Keratinocyte (primary cell): ENCODE results near the gene TUT7. TPM values are rescaled to one million over a fixed set of nuclear protein-coding genes. Genes with fewer than 3 reads are reported as not detected.

ENCODE experiments used
- DNase-seq: peaks from one replicate; pipeline ENCODE4 v3.0.0-alpha.2; 2011; ENCODE audit warnings: low read depth, missing footprints, low spot score
- FAIRE-seq: peaks from 2 replicates; lab custom pipeline; 2011; peaks lifted over from hg19 to GRCh38; lab: Jason Lieb, UNC
- H2AFZ ChIP-seq: 2 replicates; pipeline ENCODE4 v1.6.0; 2012; ENCODE audit warnings: low read length, control low read depth, inconsistent platforms; ENCODE audit not compliant: control insufficient read depth
- H3K27ac ChIP-seq: 2 replicates; pipeline ENCODE4 v1.5.1; 2011; ENCODE audit warnings: low read length; ENCODE audit not compliant: control insufficient read depth, insufficient read depth
- H3K27me3 ChIP-seq: 3 replicates; pipeline ENCODE4 v1.6.0; 2011; ENCODE audit warnings: low read length; ENCODE audit not compliant: control insufficient read depth, insufficient read depth; ENCODE audit errors: extremely low read depth
- H3K36me3 ChIP-seq, 2 experiments: 2 replicates in 1 of 2; 3 replicates in 1 of 2; pipeline ENCODE4 v1.5.1; 2011; ENCODE audit warnings: low read length in 2 of 2, mild to moderate bottlenecking in 1 of 2; ENCODE audit not compliant: control insufficient read depth in 2 of 2, insufficient read depth in 2 of 2; ENCODE audit errors: extremely low read depth in 1 of 2
- H3K4me1 ChIP-seq: 3 replicates; pipeline ENCODE4 v1.5.1; 2011; ENCODE audit warnings: low read length; ENCODE audit not compliant: control insufficient read depth, insufficient read depth; ENCODE audit errors: extremely low read depth
- H3K4me2 ChIP-seq: 3 replicates; pipeline ENCODE4 v1.6.0; 2011; ENCODE audit warnings: low read depth, low read length; ENCODE audit not compliant: control insufficient read depth, insufficient read depth; ENCODE audit errors: extremely low read depth
- H3K4me3 ChIP-seq, 3 experiments: fragments of 200-600 bp in 1 of 3; sonication (generic) in 1 of 3; 2 replicates in 2 of 3; 3 replicates in 1 of 3; pipeline ENCODE4 v1.5.1; 2011 to 2016; ENCODE audit warnings: low read length in 3 of 3, mild to moderate bottlenecking in 3 of 3, control low read depth in 2 of 3, inconsistent platforms in 1 of 3, low read depth in 1 of 3, mixed read lengths in 1 of 3, mixed run types in 1 of 3, moderate library complexity in 1 of 3; ENCODE audit not compliant: control insufficient read depth in 2 of 3, insufficient read depth in 2 of 3; ENCODE audit errors: extremely low read depth in 1 of 3
- H3K79me2 ChIP-seq: 2 replicates; pipeline ENCODE4 v1.6.0; 2012; ENCODE audit warnings: low read length; ENCODE audit not compliant: control insufficient read depth, insufficient read depth
- H3K9ac ChIP-seq: 3 replicates; pipeline ENCODE4 v1.6.0; 2011; ENCODE audit warnings: low read length; ENCODE audit not compliant: control insufficient read depth, insufficient read depth; ENCODE audit errors: extremely low read depth
- H3K9me1 ChIP-seq: 3 replicates; pipeline ENCODE4 v1.6.0; 2011; ENCODE audit warnings: low read length; ENCODE audit not compliant: control insufficient read depth, insufficient read depth; ENCODE audit errors: extremely low read depth
- H3K9me3 ChIP-seq: 2 replicates; pipeline ENCODE4 v1.5.1; 2012; ENCODE audit warnings: low read depth, low read length; ENCODE audit not compliant: control insufficient read depth
- H4K20me1 ChIP-seq: 3 replicates; pipeline ENCODE4 v1.6.0; 2011; ENCODE audit warnings: low read length; ENCODE audit not compliant: control insufficient read depth, insufficient read depth; ENCODE audit errors: extremely low read depth
- EZH2 ChIP-seq: IDR thresholded peaks from one replicate; pipeline ENCODE4 v1.6.1; 2012; ENCODE audit warnings: inconsistent platforms, mild to moderate bottlenecking, low read length, moderate library complexity
- dilution Hi-C: fragments of 300-500 bp; cut with MboI; formaldehyde crosslinking; loops from one replicate; pipeline ENCODE4 v1.7.0; 2020; ENCODE audit warnings: low sequenced_read_pairs; ENCODE audit not compliant: extremely low pct_ligation_motif_present
- polyA plus RNA-seq, 5 experiments: library from polyadenylated mRNA; depleted of rRNA in 3 of 5; stranded (reverse) in 3 of 5; stranded (forward) in 1 of 5; unstranded in 1 of 5; fragments of >200 nt; gene quantifications; 1 replicate in 1 of 5; 2 replicates in 3 of 5; 3 replicates in 1 of 5; pipeline versions ENCODE4 v1.2.1 to v1.2.3, GENCODE V29; 2011 to 2012; ENCODE audit warnings: missing spikeins in 2 of 5, low read depth in 1 of 5, low replicate concordance in 1 of 5
- TF ChIP-seq, protein P1 (sequence below), 3 experiments: IDR thresholded peaks in 1 of 3; conservative IDR thresholded peaks in 1 of 3; optimal IDR thresholded peaks in 1 of 3; 2 replicates in 2 of 3; 3 replicates in 1 of 3; pipeline versions ENCODE3 to v1.5.1; 2011; ENCODE audit warnings: low read length in 3 of 3, mild to moderate bottlenecking in 3 of 3, moderate library complexity in 2 of 3, control low read depth in 1 of 3, inconsistent platforms in 1 of 3; ENCODE audit not compliant: insufficient read depth in 2 of 3; ENCODE audit errors: extremely low read depth in 1 of 3

The TUT7 gene
- polyA plus RNA-seq, 1 donor (not counting 4 experiments of a cell fraction or from before 2014, with no cell fraction given), result 34.0 TPM

DNA sequence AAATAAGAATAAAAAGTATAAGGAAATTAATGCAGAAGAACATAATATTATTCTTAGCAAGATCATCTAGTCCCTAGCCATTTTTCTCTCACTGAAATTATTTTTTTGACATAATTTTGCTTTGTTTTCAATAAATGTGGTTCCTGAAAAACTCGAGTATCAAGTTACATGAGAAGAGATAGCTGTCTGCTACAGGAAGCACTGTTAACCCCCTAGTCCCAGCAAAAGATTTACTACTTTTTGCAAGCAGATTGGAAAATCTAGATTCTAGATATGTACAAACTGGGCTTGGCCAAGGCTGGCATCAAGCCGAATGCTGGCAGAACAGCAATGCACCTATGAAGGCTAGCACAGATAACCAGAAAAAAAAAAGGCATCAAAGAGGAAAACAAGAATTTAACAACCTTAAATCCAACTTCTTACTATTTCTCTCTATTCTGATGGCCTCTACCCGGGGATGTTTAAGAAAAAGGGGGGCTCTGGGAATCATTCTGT lies 49.9 kb downstream of the TUT7 start:
- no peak overlapping the region for H3K4me3 ChIP-seq
- H4K20me1 ChIP-seq, result no peaks in the 10 kb centered on the region
- DNase-seq (no peak), FAIRE-seq (no peak)
- dilution Hi-C loops, result no loop called here
- H3K4me1 ChIP-seq, result peaks cover 9% of the 10 kb centered on the region
- no peak overlapping the region for H3K9ac ChIP-seq
- no peaks in the 10 kb centered on the region for H3K27me3 ChIP-seq
- TF ChIP-seq, protein P1, sequence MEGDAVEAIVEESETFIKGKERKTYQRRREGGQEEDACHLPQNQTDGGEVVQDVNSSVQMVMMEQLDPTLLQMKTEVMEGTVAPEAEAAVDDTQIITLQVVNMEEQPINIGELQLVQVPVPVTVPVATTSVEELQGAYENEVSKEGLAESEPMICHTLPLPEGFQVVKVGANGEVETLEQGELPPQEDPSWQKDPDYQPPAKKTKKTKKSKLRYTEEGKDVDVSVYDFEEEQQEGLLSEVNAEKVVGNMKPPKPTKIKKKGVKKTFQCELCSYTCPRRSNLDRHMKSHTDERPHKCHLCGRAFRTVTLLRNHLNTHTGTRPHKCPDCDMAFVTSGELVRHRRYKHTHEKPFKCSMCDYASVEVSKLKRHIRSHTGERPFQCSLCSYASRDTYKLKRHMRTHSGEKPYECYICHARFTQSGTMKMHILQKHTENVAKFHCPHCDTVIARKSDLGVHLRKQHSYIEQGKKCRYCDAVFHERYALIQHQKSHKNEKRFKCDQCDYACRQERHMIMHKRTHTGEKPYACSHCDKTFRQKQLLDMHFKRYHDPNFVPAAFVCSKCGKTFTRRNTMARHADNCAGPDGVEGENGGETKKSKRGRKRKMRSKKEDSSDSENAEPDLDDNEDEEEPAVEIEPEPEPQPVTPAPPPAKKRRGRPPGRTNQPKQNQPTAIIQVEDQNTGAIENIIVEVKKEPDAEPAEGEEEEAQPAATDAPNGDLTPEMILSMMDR (optimal IDR thresholded peaks at IDR 0.05 in 1 of 3, IDR thresholded peaks at IDR 0.05 in 1 of 3, conservative IDR thresholded peaks at IDR 0.05 in 1 of 3; ENCODE audit: extremely low read depth in 1 of 3, insufficient read depth in 2 of 3, low read length in 3 of 3), result no peak
- no peak for TF ChIP-seq EZH2
- H3K36me3 ChIP-seq, result peaks cover 18 to 37% of the 10 kb centered on the region in 2 experiments
- no peak overlapping the region for H3K27ac ChIP-seq
- no peak overlapping the region for H2AFZ ChIP-seq
- no peak overlapping the region for H3K4me2 ChIP-seq
- no peaks in the 10 kb centered on the region for H3K9me1 ChIP-seq
- H3K79me2 ChIP-seq, result no peaks in the 10 kb centered on the region
- H3K9me3 ChIP-seq, result no peaks in the 10 kb centered on the region

GRCh38 chr9:86303316-86303975 lies 50.8 kb downstream of the TUT7 start:
- H3K9me3 ChIP-seq, result no peaks in the 10 kb centered on the region
- H3K27ac ChIP-seq, result peak overlapping the region; percentile 47
- H3K4me3 ChIP-seq, result no peak overlapping the region
- peaks cover 9% of the 10 kb centered on the region for H3K4me1 ChIP-seq
- H3K4me2 ChIP-seq, result no peak overlapping the region
- no peaks in the 10 kb centered on the region for H3K27me3 ChIP-seq
- no peak for DNase-seq
- no peaks in the 10 kb centered on the region for H4K20me1 ChIP-seq
- TF ChIP-seq, protein P1 (optimal IDR thresholded peaks at IDR 0.05 in 1 of 3, IDR thresholded peaks at IDR 0.05 in 1 of 3, conservative IDR thresholded peaks at IDR 0.05 in 1 of 3; ENCODE audit: extremely low read depth in 1 of 3, insufficient read depth in 2 of 3, low read length in 3 of 3), result no peak
- no peak for TF ChIP-seq EZH2
- H2AFZ ChIP-seq, result no peak overlapping the region
- H3K79me2 ChIP-seq, result no peaks in the 10 kb centered on the region
- dilution Hi-C loops, result no loop called here
- H3K9ac ChIP-seq, result no peak overlapping the region
- peaks cover 23 to 42% of the 10 kb centered on the region in 2 experiments for H3K36me3 ChIP-seq
- no peaks in the 10 kb centered on the region for H3K9me1 ChIP-seq
- FAIRE-seq, result peak; percentile 76
